Stimulated activated CD4-positive, alpha-beta T cell treated with anti-CD3 and anti-CD28 coated beads, TNF-alpha, amount 100 ng/mL, for 24 hours (primary cell): Measurements from ENCODE around the gene AKT3.
"Not testable (repeated sequence)": the region's sequence is repeated elsewhere in the genome, so short reads cannot be mapped to it uniquely, and the experiment has no call there.

ENCODE experiments used
- DNase-seq, 3 experiments: peaks; one replicate each; pipeline ENCODE4 v3.0.0-alpha.2; 2020; ENCODE audit warnings: low read depth in 3 of 3

Gene AKT3

GRCh38 chr1:243784506-243784905 is 65.5 kb downstream of the AKT3 start:
- DNase-seq = no peak

- DNase-seq = no peak
Measured at GRCh38 chr1:243783714-243784113, 66.3 kb downstream of the AKT3 start.

- DNase-seq = not testable (repeated sequence)
Measured at GRCh38 chr1:243772361-243773050, 77.5 kb downstream of the AKT3 start.

GRCh38 chr1:243770860-243771259 is 79.2 kb downstream of the AKT3 start:
- no peak for DNase-seq

GRCh38 chr1:243765676-243766075 is 84.4 kb downstream of the AKT3 start:
- DNase-seq = no peak

- no peak for DNase-seq
Measured at GRCh38 chr1:243763806-243764205, 86.2 kb downstream of the AKT3 start.

GRCh38 chr1:243758647-243759046 is 91.4 kb downstream of the AKT3 start:
- DNase-seq = no peak

- DNase-seq = no peak
Measured at GRCh38 chr1:243756529-243756928, 93.5 kb downstream of the AKT3 start.

GRCh38 chr1:243754348-243754747 is 95.7 kb downstream of the AKT3 start:
- no peak for DNase-seq

GRCh38 chr1:243751506-243751905 is 98.5 kb downstream of the AKT3 start:
- DNase-seq = no peak

GRCh38 chr1:243748706-243749283 is 101.2 kb downstream of the AKT3 start:
- peak in 1 of 3 experiments; percentile 13 for DNase-seq

GRCh38 chr1:243748227-243748626 is 101.8 kb downstream of the AKT3 start:
- no peak for DNase-seq

GRCh38 chr1:243746751-243747150 is 103.3 kb downstream of the AKT3 start:
- DNase-seq = no peak

- DNase-seq = no peak
Measured at GRCh38 chr1:243745356-243745755, 104.7 kb downstream of the AKT3 start.

- no peak for DNase-seq
Measured at GRCh38 chr1:243742819-243743218, 107.2 kb downstream of the AKT3 start.

GRCh38 chr1:243740255-243740999 is 109.6 kb downstream of the AKT3 start:
- no peak for DNase-seq

GRCh38 chr1:243739335-243740003 is 110.6 kb downstream of the AKT3 start:
- DNase-seq = no peak

- no peak for DNase-seq
Measured at GRCh38 chr1:243738020-243738419, 112.0 kb downstream of the AKT3 start.

GRCh38 chr1:243735457-243735856 is 114.6 kb downstream of the AKT3 start:
- no peak for DNase-seq

- DNase-seq = no peak
Measured at GRCh38 chr1:243734308-243734695, 115.7 kb downstream of the AKT3 start.

- no peak for DNase-seq
Measured at GRCh38 chr1:243733670-243734307, 116.3 kb downstream of the AKT3 start.

GRCh38 chr1:243732637-243733036 is 117.4 kb downstream of the AKT3 start:
- DNase-seq = no peak
